Activated CD8-positive, alpha-beta memory T cell treated with anti-CD3 and anti-CD28 coated beads, Interleukin-2, amount 50 U/mL, for 24 hours (primary cell): ENCODE results near the gene SCN10A.

Source experiments
- DNase-seq: peaks from one replicate; pipeline ENCODE4 v3.0.0-alpha.2; 2020; ENCODE audit errors: extremely low read depth

Gene SCN10A

GRCh38 chr3:38720465-38720864, 95.6 kb downstream of the SCN10A start:
- no peak for DNase-seq

- DNase-seq, result no peak
Observed at GRCh38 chr3:38717355-38718240, 98.4 kb downstream of the SCN10A start.

GRCh38 chr3:38713121-38713520, 102.9 kb downstream of the SCN10A start:
- DNase-seq, result no peak

- no peak for DNase-seq
Observed at GRCh38 chr3:38711321-38711720, 104.7 kb downstream of the SCN10A start.

- no peak for DNase-seq
Observed at GRCh38 chr3:38707730-38708129, 108.3 kb downstream of the SCN10A start.

- DNase-seq, result no peak
Observed at GRCh38 chr3:38706961-38707360, 109.1 kb downstream of the SCN10A start.

- DNase-seq, result no peak
Observed at GRCh38 chr3:38702231-38702630, 113.8 kb downstream of the SCN10A start.

- DNase-seq, result no peak
Observed at GRCh38 chr3:38698760-38699159, 117.3 kb downstream of the SCN10A start.

GRCh38 chr3:38698061-38698460, 118.0 kb downstream of the SCN10A start:
- no peak for DNase-seq

- no peak for DNase-seq
Observed at GRCh38 chr3:38696034-38696433, 120.0 kb downstream of the SCN10A start.

GRCh38 chr3:38690185-38690584, 125.8 kb downstream of the SCN10A start:
- DNase-seq, result no peak

- DNase-seq, result no peak
Observed at GRCh38 chr3:38689774-38690173, 126.2 kb downstream of the SCN10A start.

GRCh38 chr3:38689346-38689745, 126.7 kb downstream of the SCN10A start:
- no peak for DNase-seq

- no peak for DNase-seq
Observed at GRCh38 chr3:38687321-38687720, 128.7 kb downstream of the SCN10A start.

- no peak for DNase-seq
Observed at GRCh38 chr3:38684546-38684945, 131.5 kb downstream of the SCN10A start.

GRCh38 chr3:38669668-38670067, 146.3 kb downstream of the SCN10A start:
- no peak for DNase-seq

GRCh38 chr3:38662544-38662943, 153.5 kb downstream of the SCN10A start:
- no peak for DNase-seq

GRCh38 chr3:38658841-38659240, 157.2 kb downstream of the SCN10A start:
- DNase-seq, result no peak

GRCh38 chr3:38657369-38657768, 158.6 kb downstream of the SCN10A start:
- DNase-seq, result no peak

- DNase-seq, result no peak
Observed at GRCh38 chr3:38655708-38656300, 160.2 kb downstream of the SCN10A start.

GRCh38 chr3:38653685-38654537, 162.1 kb downstream of the SCN10A start:
- DNase-seq, result no peak

GRCh38 chr3:38652934-38653333, 163.1 kb downstream of the SCN10A start:
- DNase-seq, result no peak
